ENCODE data around the gene SMC5. TPM values are rescaled to one million over a fixed set of nuclear protein-coding genes. Genes with fewer than 3 reads are reported as not detected.
"Not testable (repeated sequence)": the region's sequence is repeated elsewhere in the genome, so short reads cannot be mapped to it uniquely, and the experiment has no call there.

SMC5 gene
- 10.8 and 15.3 TPM in 2 replicates for total RNA-seq (2014; rRNA removed; shearing (Covaris generic))

DNA sequence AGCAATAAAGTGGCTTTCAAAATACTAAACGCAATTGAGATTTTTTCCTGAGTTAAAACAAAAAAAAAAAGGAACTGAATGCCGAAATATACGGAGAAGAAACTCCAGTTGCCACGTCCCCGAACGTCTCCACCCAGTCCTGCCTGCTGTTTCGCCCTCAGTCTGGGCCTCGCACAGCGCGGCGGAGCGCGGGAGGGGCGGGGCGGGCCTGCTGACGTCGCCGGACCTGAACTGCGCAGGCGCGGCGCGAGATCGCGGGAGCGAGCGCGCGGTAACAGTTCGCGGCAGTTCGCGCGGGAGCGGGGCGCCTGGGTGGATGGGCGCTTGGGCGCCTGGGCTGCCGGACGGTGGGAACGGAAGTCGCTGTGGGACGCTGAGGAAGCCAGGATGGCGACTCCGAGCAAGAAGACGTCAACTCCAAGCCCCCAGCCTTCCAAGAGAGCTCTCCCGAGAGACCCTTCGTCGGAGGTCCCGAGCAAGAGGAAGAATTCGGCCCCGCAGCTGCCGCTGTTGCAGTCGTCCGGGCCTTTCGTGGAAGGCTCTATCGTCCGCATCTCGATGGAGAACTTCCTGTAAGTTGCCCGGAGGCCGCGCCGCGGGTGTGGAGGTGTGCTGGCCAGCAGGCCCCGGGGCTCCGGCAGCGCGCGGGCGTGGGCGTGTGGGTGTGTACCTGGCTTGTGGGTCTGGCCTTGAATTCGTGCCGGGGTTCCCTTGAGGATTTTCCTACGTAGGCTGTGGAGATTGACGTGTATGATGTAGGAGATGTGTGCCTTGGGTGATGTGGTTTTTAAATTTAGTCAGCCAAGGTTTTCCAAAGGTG, at the start of gene SMC5:
SMC5 (plus strand) TSS at position 287 of the 820 bp plus-strand sequence; CDS start at position 388, 101 bp downstream.
- DNase-seq (ENCODE audit: low spot score) = peak; percentile 88

DNA sequence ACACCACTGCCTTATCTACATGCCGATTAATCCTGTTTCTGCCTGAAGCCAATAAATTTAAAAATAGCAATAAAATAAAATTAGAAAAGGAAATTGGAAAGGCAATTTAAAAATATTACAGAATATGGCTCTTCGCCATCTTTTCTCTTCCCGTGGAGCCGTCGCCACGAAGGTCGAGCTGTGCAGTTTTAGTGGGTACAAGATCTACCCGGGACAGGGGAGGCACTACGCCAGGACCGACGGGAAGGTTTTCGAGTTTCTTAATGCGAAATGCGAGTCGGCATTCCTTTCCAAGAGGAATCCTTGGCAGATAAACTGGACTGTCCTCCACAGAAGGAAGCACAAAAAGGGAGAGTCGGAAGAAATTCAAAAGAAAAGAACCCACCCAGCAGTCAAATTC, 41.7 kb upstream of the SMC5 start:
- no peak for DNase-seq (ENCODE audit: low spot score)

GRCh38 chr9:70218767-70219166, 40.0 kb upstream of the SMC5 start:
- DNase-seq (ENCODE audit: low spot score) = no peak

- DNase-seq (ENCODE audit: low spot score) = no peak
These were observed 38.6 kb upstream of the SMC5 start for GRCh38 chr9:70220216-70220615.

DNA sequence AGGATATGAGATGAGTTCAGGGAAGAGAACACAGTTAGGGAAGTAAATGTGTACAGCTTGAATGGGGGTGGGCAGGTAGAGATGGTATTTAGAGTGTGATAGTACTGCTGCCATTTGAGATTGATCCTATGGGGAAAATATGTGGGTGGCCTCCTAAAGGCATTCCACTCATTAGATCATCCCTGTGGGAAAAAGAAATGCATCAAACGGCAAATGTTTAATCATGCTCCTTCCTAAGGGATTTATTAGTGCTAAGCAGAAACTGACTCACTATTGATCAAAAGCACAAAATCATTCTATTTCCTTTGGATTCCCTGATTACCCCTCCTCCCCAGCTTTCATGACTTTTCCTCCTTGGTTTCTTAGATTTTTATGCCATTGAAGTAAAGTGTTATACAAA, 36.4 kb upstream of the SMC5 start:
- DNase-seq (ENCODE audit: low spot score) = no peak

DNA sequence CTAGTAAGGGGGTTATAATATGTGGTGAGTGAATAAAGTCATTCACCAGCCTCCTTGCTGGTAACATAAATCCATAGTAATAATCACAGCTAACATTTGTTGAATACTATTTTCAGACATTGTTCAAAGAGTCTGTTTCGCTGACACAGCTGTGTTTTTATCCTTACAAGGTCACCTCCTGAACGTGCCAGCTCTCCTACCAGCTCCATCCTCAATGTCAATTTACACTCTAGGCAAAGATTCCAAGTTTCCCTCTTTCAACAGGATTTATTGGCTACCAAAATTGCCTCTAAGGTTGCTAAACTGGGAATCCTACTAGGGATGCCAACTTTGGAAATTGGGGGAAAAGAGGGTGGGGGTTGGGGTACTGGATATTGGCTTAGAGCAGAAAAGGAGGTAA, 30.7 kb upstream of the SMC5 start:
- DNase-seq (ENCODE audit: low spot score) = no peak

- no peak for DNase-seq (ENCODE audit: low spot score)
These were observed 30.2 kb upstream of the SMC5 start for GRCh38 chr9:70228611-70229010.

GRCh38 chr9:70229026-70229425, 29.8 kb upstream of the SMC5 start:
- no peak for DNase-seq (ENCODE audit: low spot score)

DNA sequence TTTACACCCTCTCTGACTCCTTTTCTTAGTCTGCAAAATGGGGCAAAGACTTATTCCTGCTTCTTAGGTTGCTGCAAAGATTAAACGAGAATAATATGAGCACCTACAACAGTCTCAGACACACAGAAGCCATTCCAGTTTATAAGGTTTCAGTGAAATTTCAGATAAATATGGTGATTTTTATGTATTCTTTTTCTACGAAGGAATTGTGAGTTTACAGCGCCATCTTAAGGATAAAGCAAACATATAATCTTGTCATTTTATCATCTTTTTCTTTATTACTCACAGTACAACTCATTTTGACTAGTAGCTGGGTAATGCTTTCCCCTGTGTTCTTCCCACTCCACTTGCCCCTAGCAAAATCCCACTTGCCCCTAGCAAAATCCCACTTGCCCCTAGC, 29.2 kb upstream of the SMC5 start:
- DNase-seq (ENCODE audit: low spot score) = no peak

DNA sequence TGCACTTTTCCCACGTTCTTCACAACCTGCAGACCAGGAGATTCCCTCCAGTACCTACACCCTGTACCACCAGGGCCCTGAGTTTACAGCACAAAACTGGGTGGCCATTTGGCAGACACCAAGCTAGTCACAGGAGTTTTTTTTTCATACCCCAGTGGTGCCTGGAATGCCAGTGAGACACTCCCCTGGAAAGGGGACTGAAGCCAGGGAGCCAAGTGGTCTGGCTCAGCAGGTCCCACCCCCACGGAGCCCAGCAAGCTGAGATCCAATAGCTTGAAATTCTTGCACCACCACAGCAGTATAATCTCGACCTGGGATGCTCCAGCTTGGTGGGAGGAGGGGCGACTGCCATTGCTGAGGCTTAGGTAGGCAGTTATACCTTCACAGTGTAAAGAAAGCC, 26.3 kb upstream of the SMC5 start:
- DNase-seq (ENCODE audit: low spot score) = no peak

- DNase-seq (ENCODE audit: low spot score) = not testable (repeated sequence)
These were observed 24.6 kb upstream of the SMC5 start for GRCh38 chr9:70234208-70234607.

DNA sequence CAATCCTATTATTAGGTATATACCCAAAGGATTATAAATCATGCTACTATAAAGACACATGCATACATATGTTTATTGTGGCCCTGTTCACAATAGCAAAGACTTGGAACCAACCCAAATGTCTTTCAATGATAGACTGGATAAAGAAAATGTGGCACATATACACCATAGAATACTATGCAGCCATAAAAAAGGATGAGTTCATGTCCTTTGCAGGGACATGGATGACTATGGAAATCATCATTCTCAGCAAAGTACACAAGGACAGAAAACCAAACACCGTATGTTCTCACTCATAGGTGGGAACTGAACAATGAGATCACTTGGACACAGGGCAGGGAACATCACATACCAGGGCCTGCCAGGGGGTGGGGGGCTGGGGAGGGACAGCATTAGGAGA, 12.8 kb upstream of the SMC5 start:
- not testable (repeated sequence) for DNase-seq (ENCODE audit: low spot score)

GRCh38 chr9:70250221-70250620, 8.6 kb upstream of the SMC5 start:
- no peak for DNase-seq (ENCODE audit: low spot score)

DNA sequence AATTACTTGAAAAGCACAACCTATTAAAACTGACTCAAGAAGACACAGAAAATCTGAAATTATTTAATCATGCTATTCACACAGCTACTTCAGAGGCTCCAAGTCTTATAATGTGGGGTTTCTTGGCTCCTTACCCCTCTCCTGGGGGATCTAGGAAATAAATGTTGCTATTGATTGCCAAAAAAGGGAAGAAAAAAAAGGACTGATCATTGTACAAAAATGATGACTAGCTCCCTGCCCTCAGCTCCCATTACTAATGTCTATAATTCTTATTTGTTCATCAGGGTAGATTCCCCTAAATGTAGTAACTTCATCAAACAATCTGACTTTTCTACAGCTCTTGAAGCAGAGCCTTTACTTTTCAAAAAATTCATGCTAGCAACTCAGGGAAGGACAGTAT, 3.3 kb upstream of the SMC5 start:
- DNase-seq (ENCODE audit: low spot score) = no peak

DNA sequence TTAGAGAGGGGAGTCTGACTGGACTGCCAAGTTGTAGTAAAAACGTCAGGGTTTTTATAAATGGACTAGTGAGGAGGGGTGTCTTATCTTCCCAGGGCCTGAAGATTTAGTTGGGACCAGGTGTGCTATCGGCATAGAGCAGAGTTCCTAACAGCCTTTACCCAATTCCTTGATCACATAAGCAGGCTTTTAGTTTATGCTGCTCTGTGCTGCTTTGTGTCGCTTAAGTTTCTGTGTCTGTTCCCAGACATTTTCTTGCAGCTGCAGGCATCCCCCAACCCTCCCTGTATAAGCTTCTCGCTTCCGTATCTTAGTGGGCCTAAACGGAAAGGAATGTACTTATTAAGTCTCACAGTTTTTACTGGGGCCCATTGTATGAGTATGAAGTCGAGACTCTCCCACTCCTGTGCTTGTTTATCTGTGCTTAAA, 2.6 kb upstream of the SMC5 start:
- DNase-seq (ENCODE audit: low spot score) = peak; percentile 63

DNA sequence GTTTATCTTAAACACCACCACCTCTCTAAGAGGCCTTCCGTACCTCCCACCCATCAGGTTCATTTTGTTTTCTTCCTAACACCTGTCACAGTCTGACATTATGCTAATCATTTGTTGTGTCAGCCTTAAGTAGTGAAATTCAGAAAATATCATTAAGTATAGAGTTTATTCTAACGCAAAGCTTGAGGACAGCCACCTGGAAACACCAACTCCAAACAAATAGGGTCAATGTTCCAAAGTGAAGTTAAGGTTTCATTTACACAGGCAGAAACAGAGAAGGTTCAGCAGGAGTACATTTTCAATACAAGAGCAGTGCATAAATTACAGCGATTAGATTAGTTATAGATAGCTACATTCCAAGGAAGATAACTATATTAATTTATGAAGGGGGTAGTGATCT, 1.3 kb upstream of the SMC5 start:
- DNase-seq (ENCODE audit: low spot score) = no peak

DNA sequence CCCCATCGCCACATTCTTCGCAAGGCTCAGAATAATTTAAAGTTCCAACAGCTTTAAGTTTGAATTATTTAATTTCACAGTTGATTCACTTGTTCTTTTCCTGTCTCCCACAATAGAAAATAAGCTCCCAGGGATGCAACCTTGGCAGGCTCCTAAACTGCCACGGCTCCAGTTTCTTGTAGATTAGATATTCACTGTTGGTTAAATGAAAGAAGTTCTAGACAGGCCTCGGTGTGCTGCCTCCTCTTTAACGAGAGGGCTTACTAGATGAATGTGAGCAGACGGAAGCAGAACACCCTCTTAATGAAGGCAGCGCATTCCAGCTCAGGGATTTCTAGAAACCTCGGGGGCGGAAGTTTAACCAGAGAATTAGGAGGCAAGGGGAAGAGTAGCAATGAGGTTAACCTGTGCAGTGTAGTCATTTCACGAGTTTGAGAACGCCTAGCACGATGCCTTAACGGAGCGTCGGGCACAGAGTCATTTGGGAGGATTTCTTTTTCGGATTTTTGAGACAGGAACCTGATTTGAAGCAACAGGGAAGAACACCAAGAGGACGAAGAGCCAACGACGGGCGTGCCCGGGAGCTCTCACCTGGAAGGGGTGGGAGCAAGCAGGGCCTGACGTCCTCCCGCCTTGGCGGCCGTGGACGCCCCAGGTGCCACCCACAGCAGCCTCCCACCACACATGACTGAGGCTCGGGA, 637 bp upstream of the SMC5 start:
- DNase-seq (ENCODE audit: low spot score) = peak; percentile 20

- no peak for DNase-seq (ENCODE audit: low spot score)
These were observed 679 bp downstream of the SMC5 start for GRCh38 chr9:70259512-70259802.

GRCh38 chr9:70260007-70260443, 1.2 kb downstream of the SMC5 start:
- no peak for DNase-seq (ENCODE audit: low spot score)

DNA sequence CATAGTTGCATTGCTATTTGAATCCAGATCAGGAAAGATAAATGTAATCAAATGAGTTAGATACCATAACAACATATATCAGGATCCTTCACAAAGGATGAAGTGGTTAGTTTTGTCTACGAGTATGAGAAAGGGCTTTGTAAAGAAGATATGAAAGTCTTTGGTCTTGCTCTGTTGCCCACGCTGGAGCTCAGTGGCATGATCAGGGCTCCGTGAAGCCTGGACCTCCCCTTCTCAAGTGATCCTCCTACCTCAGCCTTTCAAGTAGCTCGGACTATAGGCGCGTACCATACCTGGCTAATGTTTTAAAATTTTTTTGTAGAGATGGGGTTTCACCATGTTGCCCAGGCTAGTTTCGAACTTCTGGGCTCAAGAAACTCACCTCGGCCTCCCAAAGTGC, 1.8 kb downstream of the SMC5 start:
- DNase-seq (ENCODE audit: low spot score) = no peak

- no peak for DNase-seq (ENCODE audit: low spot score)
These were observed 2.5 kb downstream of the SMC5 start for GRCh38 chr9:70261131-70261870.

DNA sequence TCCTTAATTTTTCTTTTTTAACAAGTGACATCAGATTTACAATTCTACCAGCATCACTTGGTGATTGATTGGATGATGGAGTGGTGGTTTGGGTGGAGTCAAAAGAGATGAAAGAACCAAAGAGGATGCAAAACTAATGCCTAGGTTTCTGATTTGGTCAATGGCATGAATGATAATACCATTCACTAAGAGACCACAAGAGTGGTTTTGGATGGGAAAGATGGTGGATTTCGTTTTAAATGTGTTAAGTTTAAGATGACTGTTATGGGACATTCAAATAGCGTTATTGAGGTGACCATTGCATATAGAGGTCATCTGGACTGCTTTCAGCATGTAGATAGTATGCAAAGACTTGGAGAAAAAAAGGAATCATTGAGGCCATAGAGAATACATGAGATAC, 3.6 kb downstream of the SMC5 start:
- DNase-seq (ENCODE audit: low spot score) = no peak

DNA sequence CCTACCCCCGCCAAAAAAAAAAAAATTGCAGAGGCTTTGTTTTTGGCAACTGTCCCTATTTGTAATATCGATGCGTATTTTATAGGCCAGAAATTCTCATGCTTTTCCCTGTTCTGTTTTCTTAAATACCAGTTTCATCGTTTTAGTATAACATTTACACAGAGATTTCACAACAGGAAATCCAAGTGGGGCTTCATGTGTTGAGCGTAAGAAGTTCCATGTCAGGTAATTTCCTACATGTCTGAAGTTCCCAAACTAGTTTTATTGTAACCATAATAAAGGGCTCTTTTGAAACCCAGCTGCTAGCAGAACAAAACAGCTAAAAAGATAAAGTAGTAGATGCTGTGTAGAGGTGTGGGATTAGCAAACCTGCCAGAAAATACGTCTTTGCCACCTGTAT, 4.2 kb downstream of the SMC5 start:
- DNase-seq (ENCODE audit: low spot score) = no peak
